Mucosa of rectum (tissue), 2 donors: Measurements from ENCODE around the gene COL25A1.

Experiments
- H3K27ac ChIP-seq, 2 donors: one replicate each; pipeline ENCODE4 v1.7.0; 2013; ENCODE audit warnings: inconsistent platforms in 2 of 2, low read depth in 2 of 2, low read length in 2 of 2
- H3K27me3 ChIP-seq, 2 donors: one replicate each; pipeline ENCODE4 v1.7.0; 2013; ENCODE audit warnings: low read length in 2 of 2; ENCODE audit not compliant: control insufficient read depth in 2 of 2, insufficient read depth in 2 of 2
- H3K36me3 ChIP-seq, 2 donors: one replicate each; pipeline ENCODE4 v1.7.0; 2013; ENCODE audit warnings: low read length in 2 of 2; ENCODE audit not compliant: control insufficient read depth in 2 of 2, insufficient read depth in 2 of 2
- H3K4me1 ChIP-seq, 2 donors: one replicate each; pipeline ENCODE4 v1.7.0; 2013; ENCODE audit warnings: low read length in 2 of 2, mild to moderate bottlenecking in 1 of 2; ENCODE audit not compliant: control insufficient read depth in 2 of 2, insufficient read depth in 2 of 2
- H3K4me3 ChIP-seq, 2 donors: one replicate each; pipeline ENCODE4 v1.7.0; 2013; ENCODE audit warnings: low read length in 2 of 2
- H3K9ac ChIP-seq, 2 donors: one replicate each; pipeline ENCODE4 v1.7.0; 2013; ENCODE audit warnings: low read length in 2 of 2, low read depth in 1 of 2, mild to moderate bottlenecking in 1 of 2
- H3K9me3 ChIP-seq, 2 donors: one replicate each; pipeline ENCODE4 v1.7.0; 2013; ENCODE audit warnings: low read length in 2 of 2; ENCODE audit not compliant: control insufficient read depth in 2 of 2
- donor health status: healthy.
- donor health status: Normal muscosa, but diverticular disease.

COL25A1 gene

DNA sequence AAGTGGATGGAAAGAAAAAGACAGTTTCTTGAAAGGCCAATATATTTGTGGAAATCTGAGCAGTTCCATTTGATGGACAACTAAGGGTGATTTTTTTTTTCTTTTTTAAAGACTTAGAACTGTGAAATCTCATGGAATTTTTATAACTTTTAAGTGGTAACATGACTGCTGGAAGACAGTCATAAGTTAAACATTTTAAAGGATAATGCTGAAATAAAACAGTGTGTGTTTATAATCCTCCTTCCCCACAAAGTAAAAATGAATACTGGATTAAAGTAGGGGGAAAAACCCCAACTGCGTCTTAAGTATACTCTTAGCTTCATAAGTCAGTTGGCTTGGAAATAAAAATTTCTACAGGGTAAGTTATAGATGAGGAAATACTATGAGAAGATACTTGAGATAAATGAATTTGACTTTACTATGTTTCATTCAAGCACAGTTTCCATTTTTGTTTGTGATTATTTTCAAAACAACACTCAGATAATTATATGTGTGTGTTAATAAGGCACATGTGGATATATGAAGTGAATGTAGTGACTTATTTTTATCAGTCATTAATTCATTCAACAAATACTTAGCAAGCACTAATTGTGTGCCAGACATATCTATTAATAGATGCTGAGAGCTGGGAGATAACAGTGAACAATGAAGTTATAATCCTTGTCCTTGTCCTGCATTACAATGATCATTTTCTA lies 410.4 kb downstream of the COL25A1 start:
- no peaks in the 10 kb centered on the region for H3K36me3 ChIP-seq
- H3K4me3 ChIP-seq = no peak overlapping the region
- no peak overlapping the region for H3K27ac ChIP-seq
- H3K9ac ChIP-seq = no peak overlapping the region
- H3K27me3 ChIP-seq = no peaks in the 10 kb centered on the region
- H3K4me1 ChIP-seq = no peaks in the 10 kb centered on the region
- H3K9me3 ChIP-seq = no peaks in the 10 kb centered on the region

DNA sequence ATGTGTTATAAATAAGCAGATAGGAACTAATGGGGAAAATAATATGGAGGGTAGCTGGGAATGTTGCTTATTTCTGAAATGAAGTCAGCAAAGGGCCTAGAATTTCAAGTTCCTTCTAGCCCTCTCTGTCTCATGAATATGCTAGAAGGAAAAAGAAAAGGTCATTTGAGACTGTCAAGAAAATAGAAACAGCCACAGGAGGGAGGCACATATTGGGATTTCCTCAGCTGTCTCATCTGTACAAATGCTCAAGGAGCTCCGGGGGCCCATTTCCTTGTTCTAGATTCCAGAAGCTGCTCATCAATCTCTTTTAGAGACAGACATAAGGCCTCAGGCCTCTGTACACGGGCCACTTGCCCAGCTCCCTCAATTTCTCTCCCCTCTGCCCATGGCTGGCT lies 412.0 kb downstream of the COL25A1 start:
- no peaks in the 10 kb centered on the region for H3K4me1 ChIP-seq
- no peak overlapping the region for H3K27ac ChIP-seq
- no peaks in the 10 kb centered on the region for H3K36me3 ChIP-seq
- no peaks in the 10 kb centered on the region for H3K9me3 ChIP-seq
- no peak overlapping the region for H3K9ac ChIP-seq
- H3K4me3 ChIP-seq = no peak overlapping the region
- no peaks in the 10 kb centered on the region for H3K27me3 ChIP-seq

DNA sequence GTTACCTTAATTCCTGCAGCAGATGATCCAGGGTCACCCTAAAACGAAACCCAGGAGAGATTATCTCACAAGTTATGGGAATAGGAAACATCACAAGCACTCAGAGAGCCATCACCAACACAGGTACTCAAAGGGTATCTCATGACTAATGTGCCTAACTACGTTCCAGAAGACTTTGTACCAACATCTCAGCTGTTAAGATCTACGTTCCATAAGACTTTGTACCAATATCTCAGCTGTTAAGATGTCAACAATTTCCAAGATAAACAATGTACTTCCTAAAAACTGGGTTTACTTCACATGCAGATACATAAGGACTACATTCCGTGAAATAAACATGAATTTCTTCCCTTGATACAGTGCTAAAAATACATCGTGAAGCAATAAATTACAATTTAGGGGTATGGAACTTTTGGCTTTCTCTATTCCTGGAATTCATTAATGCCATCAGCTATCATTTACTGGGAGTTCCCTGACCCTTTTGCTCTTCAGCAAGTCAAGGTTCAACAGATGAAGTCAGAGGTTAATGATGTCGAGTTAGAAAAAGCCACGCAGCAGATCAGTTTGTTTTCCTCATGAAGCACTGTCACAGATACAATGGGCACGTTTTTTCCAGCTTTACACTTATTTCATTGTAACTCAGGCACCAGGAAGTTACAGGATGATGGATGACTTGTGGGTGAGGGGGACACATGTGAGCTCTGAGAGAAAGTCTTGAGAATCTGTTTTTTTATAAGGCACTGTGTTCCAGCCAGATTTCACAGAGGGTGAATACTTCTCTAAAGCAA lies 412.6 kb downstream of the COL25A1 start:
- Histone ChIP-seq H3K27ac (no peak overlapping the region), H3K27me3 (no peaks in the 10 kb centered on the region), H3K4me3 (no peak overlapping the region), H3K9ac (no peak overlapping the region), H3K36me3 (no peaks in the 10 kb centered on the region), H3K9me3 (no peaks in the 10 kb centered on the region), H3K4me1 (no peaks in the 10 kb centered on the region)

DNA sequence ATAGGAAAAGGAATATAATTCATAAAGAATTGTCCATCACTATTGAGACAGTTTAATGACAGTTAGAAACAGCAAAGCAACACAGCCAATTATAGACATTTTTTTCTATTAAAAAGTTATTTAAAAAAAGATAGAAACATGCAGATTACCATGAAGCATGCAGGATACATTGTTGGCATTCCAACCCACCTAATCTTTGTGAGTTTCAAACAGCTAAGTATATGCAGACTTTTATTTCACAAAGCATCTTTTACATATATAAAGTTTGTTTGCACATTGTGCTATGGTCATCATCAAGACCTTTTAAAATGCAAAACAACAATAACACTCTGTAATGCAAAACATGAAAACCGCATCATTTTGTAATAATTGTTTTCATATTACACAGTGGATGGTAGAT lies 413.7 kb downstream of the COL25A1 start:
- no peaks in the 10 kb centered on the region for H3K4me1 ChIP-seq
- no peaks in the 10 kb centered on the region for H3K27me3 ChIP-seq
- no peak overlapping the region for H3K4me3 ChIP-seq
- no peak overlapping the region for H3K9ac ChIP-seq
- no peak overlapping the region for H3K27ac ChIP-seq
- H3K9me3 ChIP-seq = no peaks in the 10 kb centered on the region
- no peaks in the 10 kb centered on the region for H3K36me3 ChIP-seq

DNA sequence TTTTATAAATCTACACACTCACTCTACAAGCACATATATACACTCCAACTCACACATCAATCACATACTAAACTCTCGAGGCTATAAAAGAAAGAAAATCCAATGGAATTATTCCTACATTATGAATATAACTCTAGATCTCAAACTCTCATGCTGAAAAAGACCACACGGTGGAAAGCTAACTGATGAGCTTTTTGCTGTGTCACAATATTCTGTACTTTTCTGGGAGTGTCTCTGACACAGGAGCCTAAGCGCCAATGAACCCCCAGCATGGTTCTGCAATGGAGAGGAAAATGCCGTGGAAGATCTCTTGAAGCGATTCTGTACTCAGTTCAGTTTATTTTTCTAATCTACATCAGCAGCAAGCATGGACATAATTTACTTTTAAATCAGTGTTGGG lies 415.4 kb downstream of the COL25A1 start:
- no peak overlapping the region for H3K4me3 ChIP-seq
- H3K27ac ChIP-seq = no peak overlapping the region
- H3K9me3 ChIP-seq = no peaks in the 10 kb centered on the region
- no peaks in the 10 kb centered on the region for H3K36me3 ChIP-seq
- no peaks in the 10 kb centered on the region for H3K4me1 ChIP-seq
- no peaks in the 10 kb centered on the region for H3K27me3 ChIP-seq
- no peak overlapping the region for H3K9ac ChIP-seq

DNA sequence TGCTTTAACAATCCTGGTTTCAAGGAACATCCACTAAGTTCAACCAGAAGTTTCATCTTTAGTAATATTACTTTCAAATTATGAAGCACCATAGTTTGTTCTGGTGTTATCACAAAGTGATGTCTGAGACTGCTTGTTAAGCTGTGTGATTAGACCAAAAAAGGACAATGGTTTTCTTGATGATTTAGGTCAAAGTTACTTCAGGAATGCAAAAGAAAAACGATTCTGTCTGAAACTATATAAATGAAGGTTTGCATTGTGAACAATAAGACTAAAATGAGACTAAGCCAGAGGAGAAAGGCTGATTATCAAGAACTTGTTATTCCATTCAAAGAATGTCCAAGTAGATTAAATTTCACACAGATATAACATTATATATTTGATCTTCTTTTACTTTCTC lies 417.2 kb downstream of the COL25A1 start:
- no peaks in the 10 kb centered on the region for H3K9me3 ChIP-seq
- H3K4me3 ChIP-seq = no peak overlapping the region
- no peaks in the 10 kb centered on the region for H3K27me3 ChIP-seq
- H3K36me3 ChIP-seq = no peaks in the 10 kb centered on the region
- no peak overlapping the region for H3K9ac ChIP-seq
- H3K27ac ChIP-seq = no peak overlapping the region
- no peaks in the 10 kb centered on the region for H3K4me1 ChIP-seq

DNA sequence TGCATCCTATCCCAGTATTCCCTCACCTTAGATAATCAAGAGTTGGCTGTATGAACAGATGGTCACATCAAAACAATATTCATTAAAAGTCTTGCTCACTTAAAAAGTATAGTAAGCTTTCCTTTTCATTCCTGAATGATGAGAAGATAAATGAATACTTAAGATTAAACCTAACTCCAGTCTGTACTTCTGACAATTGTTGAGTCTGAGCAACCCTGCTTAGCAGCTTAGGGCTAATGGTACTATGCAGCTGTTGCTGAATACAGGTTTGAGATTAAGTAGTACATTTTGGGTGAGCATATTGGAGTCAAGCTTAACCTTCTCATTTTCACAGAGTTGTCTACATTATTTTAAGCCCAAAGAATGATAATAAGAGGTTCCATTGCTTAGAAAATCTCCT lies 417.9 kb downstream of the COL25A1 start:
- no peaks in the 10 kb centered on the region for H3K9me3 ChIP-seq
- H3K4me1 ChIP-seq = no peaks in the 10 kb centered on the region
- H3K36me3 ChIP-seq = no peaks in the 10 kb centered on the region
- H3K4me3 ChIP-seq = no peak overlapping the region
- H3K27ac ChIP-seq = no peak overlapping the region
- no peaks in the 10 kb centered on the region for H3K27me3 ChIP-seq
- no peak overlapping the region for H3K9ac ChIP-seq

DNA sequence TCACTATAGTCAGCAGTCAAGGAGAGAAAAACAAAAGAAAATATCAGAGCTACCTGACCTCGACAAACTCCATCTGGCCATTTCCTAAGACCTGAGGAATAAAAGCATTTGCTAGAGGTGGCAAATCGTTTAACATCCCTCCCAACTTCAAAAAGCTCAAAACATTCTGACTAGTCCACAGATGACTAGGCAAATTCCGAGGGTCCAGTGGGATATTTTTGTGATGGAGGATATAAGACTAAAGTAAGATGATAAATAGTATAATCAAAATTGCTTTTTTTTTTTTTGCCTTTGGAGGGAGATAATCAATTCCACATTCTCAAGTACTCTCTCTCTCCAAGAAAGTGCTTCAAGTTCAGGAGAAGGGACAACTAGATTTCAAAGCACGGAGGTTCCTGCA lies 420.5 kb downstream of the COL25A1 start:
- H3K27ac ChIP-seq = no peak overlapping the region
- no peaks in the 10 kb centered on the region for H3K36me3 ChIP-seq
- no peak overlapping the region for H3K9ac ChIP-seq
- no peaks in the 10 kb centered on the region for H3K4me1 ChIP-seq
- no peaks in the 10 kb centered on the region for H3K9me3 ChIP-seq
- no peaks in the 10 kb centered on the region for H3K27me3 ChIP-seq
- no peak overlapping the region for H3K4me3 ChIP-seq

DNA sequence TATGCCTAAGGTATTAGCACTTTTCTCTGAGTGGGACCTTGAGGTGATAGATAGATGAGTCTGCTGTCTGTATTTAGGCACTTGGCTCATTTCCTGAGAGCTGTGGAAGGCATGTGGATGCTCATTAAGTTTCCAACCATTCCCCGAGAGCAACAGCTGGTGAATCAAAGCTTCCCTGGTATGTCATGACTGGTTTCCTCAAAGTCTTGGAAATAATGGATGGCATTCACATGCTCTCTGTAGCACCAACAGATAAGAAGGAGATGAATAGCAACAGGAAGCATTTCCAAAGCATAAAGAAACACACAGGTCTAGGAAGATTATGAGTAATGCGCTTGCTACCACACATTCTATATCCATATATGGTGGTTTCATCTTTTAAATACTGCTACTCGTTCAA lies 421.3 kb downstream of the COL25A1 start:
- Histone ChIP-seq H3K36me3 (no peaks in the 10 kb centered on the region), H3K9ac (no peak overlapping the region)

DNA sequence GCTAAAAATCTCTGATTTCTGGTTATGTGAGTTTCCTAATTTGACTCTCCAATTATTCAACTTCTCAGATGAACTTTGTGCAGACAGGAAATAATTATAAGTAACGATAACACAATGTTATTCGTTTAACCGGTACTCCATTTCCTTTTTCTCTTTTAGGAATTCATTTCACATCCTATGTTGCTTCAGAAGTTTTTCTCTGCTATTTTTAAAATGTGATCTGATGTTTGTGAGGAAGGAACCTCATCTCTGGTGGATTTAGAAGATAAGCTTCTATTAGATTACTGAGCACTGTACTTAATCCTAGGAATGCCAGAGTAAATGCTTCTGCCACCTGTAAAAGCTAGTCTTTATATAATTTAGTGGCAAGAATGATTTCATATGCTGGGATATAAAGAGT lies 423.7 kb downstream of the COL25A1 start:
- no peaks in the 10 kb centered on the region for H3K27me3 ChIP-seq

More for the DNA sequence above, 421.3 kb downstream of the COL25A1 start:
- Histone ChIP-seq H3K27ac (no peak overlapping the region), H3K27me3 (no peaks in the 10 kb centered on the region), H3K9me3 (no peaks in the 10 kb centered on the region), H3K4me3 (no peak overlapping the region), H3K4me1 (no peaks in the 10 kb centered on the region)

More for the DNA sequence above, 423.7 kb downstream of the COL25A1 start:
- H3K9me3 ChIP-seq = no peaks in the 10 kb centered on the region
- no peak overlapping the region for H3K27ac ChIP-seq
- H3K4me1 ChIP-seq = no peaks in the 10 kb centered on the region
- no peak overlapping the region for H3K4me3 ChIP-seq
- H3K36me3 ChIP-seq = no peaks in the 10 kb centered on the region
- H3K9ac ChIP-seq = no peak overlapping the region
